HEK293 (cell line): Measurements from ENCODE around the gene ELOVL2.

ENCODE experiments used
- CTCF ChIA-PET: fragments of 350-600 bp; formaldehyde crosslinking; extraction: SDS; loops from one replicate; lab custom pipeline; 2021; ENCODE audit warnings: antibody characterized with exemption; lab: Yijun Ruan, JAX
- POLR2A ChIA-PET: fragments of 300-600 bp; formaldehyde crosslinking; extraction: SDS; loops from one replicate; lab custom pipeline; 2020; ENCODE audit warnings: antibody characterized with exemption, inconsistent platforms; lab: Yijun Ruan, JAX
- H3K27ac ChIP-seq: fragments of 200-500 bp; sonication (Bioruptor generic); 2 replicates; pipeline ENCODE4 v1.5.1; 2014; ENCODE audit warnings: low read depth, low read length, control low read depth, inconsistent platforms; ENCODE audit errors: extremely low read depth
- H3K36me3 ChIP-seq, 2 experiments: fragments of 200-500 bp in 1 of 2; sonication (Bioruptor generic) in 1 of 2; 1 replicate in 1 of 2; 2 replicates in 1 of 2; pipeline ENCODE4 v1.5.1; 2014 to 2017; ENCODE audit warnings: inconsistent platforms in 2 of 2, low read length in 2 of 2; ENCODE audit not compliant: control insufficient read depth in 2 of 2, insufficient read depth in 1 of 2
- H3K4me1 ChIP-seq: fragments of 200-500 bp; sonication (Bioruptor generic); 2 replicates; pipeline ENCODE4 v1.5.1; 2014; ENCODE audit warnings: mild to moderate bottlenecking, low read length, inconsistent platforms; ENCODE audit not compliant: control insufficient read depth, insufficient read depth
- H3K4me3 ChIP-seq: 2 replicates; pipeline ENCODE4 v1.5.1; 2011; ENCODE audit warnings: low read depth, mild to moderate bottlenecking, control low read depth, low read length, moderate library complexity
- H3K9me3 ChIP-seq: fragments of 200-500 bp; sonication (Bioruptor generic); 2 replicates; pipeline ENCODE4 v1.5.1; 2014; ENCODE audit warnings: low read depth, low read length, inconsistent platforms; ENCODE audit not compliant: control insufficient read depth, insufficient read depth
- EGR2 ChIP-seq: fragments of 450-650 bp; formaldehyde crosslinking; IDR thresholded peaks from 2 replicates; pipeline ENCODE4 v1.5.1; 2016; ENCODE audit warnings: low read depth, missing biosample characterization, missing genetic modification characterization
- FEZF1 ChIP-seq: fragments of 450-650 bp; formaldehyde crosslinking; IDR thresholded peaks from 2 replicates; pipeline ENCODE4 v1.5.1; 2016; ENCODE audit warnings: missing biosample characterization, missing genetic modification characterization
- HOXA7 ChIP-seq: sonication (generic); formaldehyde crosslinking; IDR thresholded peaks from 2 replicates; pipeline ENCODE4 v1.8.1; 2022; ENCODE audit warnings: missing genetic modification reagents, borderline replicate concordance
- INSM2 ChIP-seq: fragments of 450-650 bp; formaldehyde crosslinking; IDR thresholded peaks from 2 replicates; pipeline ENCODE4 v1.5.1; 2016; ENCODE audit warnings: missing biosample characterization, missing genetic modification characterization
- TCF7L2 ChIP-seq: IDR thresholded peaks from 2 replicates; pipeline ENCODE4 v1.6.1; 2011; ENCODE audit warnings: low read depth, mild to moderate bottlenecking, inconsistent platforms, low read length, moderate library complexity, borderline replicate concordance
- ZFP41 ChIP-seq: fragments of 450-650 bp; formaldehyde crosslinking; IDR thresholded peaks from 2 replicates; pipeline ENCODE4 v1.5.1; 2016; ENCODE audit warnings: missing biosample characterization, missing genetic modification characterization, borderline replicate concordance
- ZFP69B ChIP-seq: fragments of 450-650 bp; formaldehyde crosslinking; IDR thresholded peaks from 2 replicates; pipeline ENCODE4 v1.5.1; 2016; ENCODE audit warnings: missing biosample characterization, missing genetic modification characterization
- ZNF223 ChIP-seq: fragments of 450-650 bp; formaldehyde crosslinking; IDR thresholded peaks from 2 replicates; pipeline ENCODE4 v1.5.1; 2016; ENCODE audit warnings: missing biosample characterization, missing genetic modification characterization
- ZNF248 ChIP-seq: fragments of 450-650 bp; formaldehyde crosslinking; IDR thresholded peaks from 2 replicates; pipeline ENCODE4 v1.5.1; 2017; ENCODE audit warnings: missing biosample characterization, missing genetic modification characterization
- ZNF394 ChIP-seq: fragments of 450-650 bp; formaldehyde crosslinking; IDR thresholded peaks from 2 replicates; pipeline ENCODE4 v1.5.1; 2016; ENCODE audit warnings: missing biosample characterization, missing genetic modification characterization, mild to moderate bottlenecking, moderate library complexity, borderline replicate concordance
- ZNF48 ChIP-seq: fragments of 450-650 bp; formaldehyde crosslinking; IDR thresholded peaks from 2 replicates; pipeline ENCODE4 v1.5.1; 2016; ENCODE audit warnings: missing biosample characterization, missing genetic modification characterization
- ZNF513 ChIP-seq: fragments of 450-650 bp; IDR thresholded peaks from 2 replicates; pipeline ENCODE4 v1.5.1; 2018; ENCODE audit warnings: missing biosample characterization, missing genetic modification characterization
- ZNF555 ChIP-seq: fragments of 450-650 bp; formaldehyde crosslinking; conservative IDR thresholded peaks from 2 replicates; pipeline ENCODE4 v1.5.1; 2017; ENCODE audit warnings: missing biosample characterization, mild to moderate bottlenecking, missing genetic modification characterization, inconsistent platforms
- ZNF571 ChIP-seq: fragments of 450-650 bp; formaldehyde crosslinking; IDR thresholded peaks from 2 replicates; pipeline ENCODE4 v1.5.0; 2017; ENCODE audit warnings: missing biosample characterization, missing genetic modification characterization
- ZNF623 ChIP-seq: fragments of 450-650 bp; formaldehyde crosslinking; IDR thresholded peaks from 2 replicates; pipeline ENCODE4 v1.5.1; 2016; ENCODE audit warnings: missing biosample characterization, missing genetic modification characterization
- ZNF658 ChIP-seq: fragments of 450-650 bp; formaldehyde crosslinking; IDR thresholded peaks from 2 replicates; pipeline ENCODE4; 2016; ENCODE audit warnings: missing biosample characterization, missing genetic modification characterization
- TF ChIP-seq, protein P1 (sequence below): fragments of 450-650 bp; formaldehyde crosslinking; IDR thresholded peaks from 2 replicates; pipeline ENCODE4 v1.5.1; 2016; ENCODE audit warnings: missing biosample characterization, missing genetic modification characterization, borderline replicate concordance
- TF ChIP-seq, protein P2 (sequence below): IDR thresholded peaks from 2 replicates; pipeline ENCODE4 v1.6.1; 2011; ENCODE audit warnings: mild to moderate bottlenecking, low read depth, low read length, borderline replicate concordance

Gene ELOVL2

DNA sequence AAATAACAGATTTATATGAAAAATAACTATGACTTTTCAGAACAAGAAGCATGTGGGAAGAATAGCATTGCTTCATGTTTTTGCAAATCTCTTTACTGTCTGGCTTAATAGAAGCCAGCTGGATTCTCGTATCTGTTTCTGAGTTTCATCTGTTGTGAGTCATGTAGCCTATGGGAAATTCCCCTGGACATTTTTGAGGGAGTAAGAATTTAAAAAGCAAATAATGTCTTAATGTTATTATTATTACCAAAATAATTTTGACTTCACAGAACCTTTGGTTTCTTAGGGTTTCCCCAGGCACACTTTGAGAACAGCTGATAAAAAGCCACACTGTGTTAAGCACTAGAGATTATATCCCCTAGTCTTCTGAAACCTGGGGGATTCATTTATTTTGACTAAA is 81.4 kb downstream of the ELOVL2 start:
- peaks cover 0 to 4% of the 10 kb centered on the region in 2 experiments; a peak in 1 of 3 replicates for H3K36me3 ChIP-seq
- CTCF ChIA-PET, result interaction anchor here (0.9 to 2.4 kb wide), 4 partner anchors 8 to 534 kb away, joined by 3 to 13 read pairs (median 8); no protein-coding TSS in a partner anchor
- H3K9me3 ChIP-seq, result no peaks in the 10 kb centered on the region
- no peaks in the 10 kb centered on the region for H3K4me1 ChIP-seq
- TF ChIP-seq INSM2 (tag by site-specific recombination) (no peak), ZNF623 (tag by site-specific recombination) (no peak), ZNF248 (tag by site-specific recombination) (no peak), ZNF658 (tag by site-specific recombination) (no peak), ZFP41 (tag by site-specific recombination) (no peak), ZNF513 (tag by site-specific recombination) (no peak), FEZF1 (tag by site-specific recombination) (no peak), ZNF571 (tag by site-specific recombination) (no peak), ZNF394 (tag by site-specific recombination) (no peak), ZFP69B (tag by site-specific recombination) (no peak), ZNF48 (tag by site-specific recombination) (no peak), ZNF223 (tag by site-specific recombination) (no peak)
- TF ChIP-seq, protein P1, sequence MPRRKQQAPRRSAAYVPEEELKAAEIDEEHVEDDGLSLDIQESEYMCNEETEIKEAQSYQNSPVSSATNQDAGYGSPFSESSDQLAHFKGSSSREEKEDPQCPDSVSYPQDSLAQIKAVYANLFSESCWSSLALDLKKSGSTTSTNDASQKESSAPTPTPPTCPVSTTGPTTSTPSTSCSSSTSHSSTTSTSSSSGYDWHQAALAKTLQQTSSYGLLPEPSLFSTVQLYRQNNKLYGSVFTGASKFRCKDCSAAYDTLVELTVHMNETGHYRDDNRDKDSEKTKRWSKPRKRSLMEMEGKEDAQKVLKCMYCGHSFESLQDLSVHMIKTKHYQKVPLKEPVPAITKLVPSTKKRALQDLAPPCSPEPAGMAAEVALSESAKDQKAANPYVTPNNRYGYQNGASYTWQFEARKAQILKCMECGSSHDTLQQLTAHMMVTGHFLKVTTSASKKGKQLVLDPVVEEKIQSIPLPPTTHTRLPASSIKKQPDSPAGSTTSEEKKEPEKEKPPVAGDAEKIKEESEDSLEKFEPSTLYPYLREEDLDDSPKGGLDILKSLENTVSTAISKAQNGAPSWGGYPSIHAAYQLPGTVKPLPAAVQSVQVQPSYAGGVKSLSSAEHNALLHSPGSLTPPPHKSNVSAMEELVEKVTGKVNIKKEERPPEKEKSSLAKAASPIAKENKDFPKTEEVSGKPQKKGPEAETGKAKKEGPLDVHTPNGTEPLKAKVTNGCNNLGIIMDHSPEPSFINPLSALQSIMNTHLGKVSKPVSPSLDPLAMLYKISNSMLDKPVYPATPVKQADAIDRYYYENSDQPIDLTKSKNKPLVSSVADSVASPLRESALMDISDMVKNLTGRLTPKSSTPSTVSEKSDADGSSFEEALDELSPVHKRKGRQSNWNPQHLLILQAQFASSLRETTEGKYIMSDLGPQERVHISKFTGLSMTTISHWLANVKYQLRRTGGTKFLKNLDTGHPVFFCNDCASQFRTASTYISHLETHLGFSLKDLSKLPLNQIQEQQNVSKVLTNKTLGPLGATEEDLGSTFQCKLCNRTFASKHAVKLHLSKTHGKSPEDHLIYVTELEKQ (tag by site-specific recombination), result no peak
- POLR2A ChIA-PET, result no interaction called here
- H3K27ac ChIP-seq, result no peak overlapping the region
- no peak overlapping the region for H3K4me3 ChIP-seq

GRCh38 chr6:10961837-10962236 is 82.3 kb downstream of the ELOVL2 start:
- ChIA-PET POLR2A (no interaction called here), CTCF (interaction anchor here (0.6 to 2.4 kb wide), 5 partner anchors 10 to 534 kb away, joined by 3 to 11 read pairs (median 3); no protein-coding TSS in a partner anchor)
- H3K9me3 ChIP-seq, result no peaks in the 10 kb centered on the region
- H3K4me3 ChIP-seq, result no peak overlapping the region
- no peak for TF ChIP-seq ZNF555
- no peak for TF ChIP-seq EGR2
- TF ChIP-seq, protein P2, sequence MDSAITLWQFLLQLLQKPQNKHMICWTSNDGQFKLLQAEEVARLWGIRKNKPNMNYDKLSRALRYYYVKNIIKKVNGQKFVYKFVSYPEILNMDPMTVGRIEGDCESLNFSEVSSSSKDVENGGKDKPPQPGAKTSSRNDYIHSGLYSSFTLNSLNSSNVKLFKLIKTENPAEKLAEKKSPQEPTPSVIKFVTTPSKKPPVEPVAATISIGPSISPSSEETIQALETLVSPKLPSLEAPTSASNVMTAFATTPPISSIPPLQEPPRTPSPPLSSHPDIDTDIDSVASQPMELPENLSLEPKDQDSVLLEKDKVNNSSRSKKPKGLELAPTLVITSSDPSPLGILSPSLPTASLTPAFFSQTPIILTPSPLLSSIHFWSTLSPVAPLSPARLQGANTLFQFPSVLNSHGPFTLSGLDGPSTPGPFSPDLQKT, result no peak
- no peak for TF ChIP-seq TCF7L2
- no peak for TF ChIP-seq HOXA7 (CRISPR knock-in tag)
- TF ChIP-seq, all 188 proteins: peak for 0
- no peaks in the 10 kb centered on the region for H3K4me1 ChIP-seq
- peaks cover 0 to 5% of the 10 kb centered on the region in 2 experiments; a peak in 1 of 3 replicates for H3K36me3 ChIP-seq
- H3K27ac ChIP-seq, result no peak overlapping the region
